HepG2 (cell line): Measurements from ENCODE around the gene PREX1. TPM values are rescaled to one million over a fixed set of nuclear protein-coding genes. Genes with fewer than 3 reads are reported as not detected.

ENCODE experiments used
- BHLHE40 ChIP-seq: IDR thresholded peaks from 2 replicates; pipeline ENCODE4 v1.6.1; 2011; ENCODE audit warnings: low read length, improper control_type of control experiment
- CCAR2 ChIP-seq: fragments of 200-400 bp; formaldehyde crosslinking; optimal IDR thresholded peaks from 2 replicates; pipeline ENCODE3; 2018; ENCODE audit warnings: low read depth, mild to moderate bottlenecking, low read length, moderate library complexity
- CHCHD3 ChIP-seq: sonication (generic); formaldehyde crosslinking; IDR thresholded peaks from 2 replicates; pipeline ENCODE4 v1.8.0; 2022; ENCODE audit warnings: mild to moderate bottlenecking, missing genetic modification reagents, moderate library complexity
- FOSL2 ChIP-seq: sonication (generic); formaldehyde crosslinking; IDR thresholded peaks from 2 replicates; pipeline ENCODE4 v1.4.0; 2020; ENCODE audit warnings: missing genetic modification reagents
- GTF3A ChIP-seq: sonication (generic); formaldehyde crosslinking; conservative IDR thresholded peaks from 2 replicates; pipeline ENCODE4 v1.4.0; 2020; ENCODE audit warnings: mild to moderate bottlenecking, missing genetic modification reagents
- HINFP ChIP-seq: sonication (generic); formaldehyde crosslinking; IDR thresholded peaks from 2 replicates; pipeline ENCODE4 v1.4.0; 2020; ENCODE audit warnings: low read depth, mild to moderate bottlenecking, missing genetic modification reagents
- MAZ ChIP-seq, 2 experiments: sonication (generic) in 1 of 2; formaldehyde crosslinking in 1 of 2; IDR thresholded peaks; 2 replicates each; pipeline versions ENCODE4 v1.5.0 to v1.6.1; 2012 to 2020; ENCODE audit warnings: low read depth in 2 of 2, mild to moderate bottlenecking in 2 of 2, borderline replicate concordance in 1 of 2, improper control_type of control experiment in 1 of 2, low read length in 1 of 2, missing genetic modification reagents in 1 of 2, moderate library complexity in 1 of 2
- MBD4 ChIP-seq: IDR thresholded peaks from 2 replicates; pipeline ENCODE4 v1.6.1; 2012; ENCODE audit warnings: low read length, inconsistent platforms, borderline replicate concordance
- MIXL1 ChIP-seq: IDR thresholded peaks from 2 replicates; pipeline ENCODE4 v1.6.1; 2016
- MYC ChIP-seq: sonication (generic); formaldehyde crosslinking; IDR thresholded peaks from 2 replicates; pipeline ENCODE4 v1.9.0; 2021; ENCODE audit warnings: missing genetic modification reagents, borderline replicate concordance
- RNF219 ChIP-seq: sonication (generic); formaldehyde crosslinking; IDR thresholded peaks from 2 replicates; pipeline ENCODE4 v1.5.0; 2020; ENCODE audit warnings: mild to moderate bottlenecking, missing genetic modification reagents
- TP53 ChIP-seq: sonication (generic); formaldehyde crosslinking; conservative IDR thresholded peaks from 2 replicates; pipeline ENCODE4 v1.4.0; 2020; ENCODE audit warnings: missing genetic modification reagents
- XRCC5 ChIP-seq: fragments of 200-400 bp; formaldehyde crosslinking; optimal IDR thresholded peaks from 2 replicates; pipeline ENCODE3; 2017; ENCODE audit warnings: mild to moderate bottlenecking, low read length
- ZBTB1 ChIP-seq: sonication (generic); formaldehyde crosslinking; IDR thresholded peaks from 2 replicates; pipeline ENCODE4 v1.4.0; 2020; ENCODE audit warnings: missing genetic modification reagents, borderline replicate concordance
- ZNF263 ChIP-seq: sonication (generic); formaldehyde crosslinking; IDR thresholded peaks from 2 replicates; pipeline ENCODE4 v1.4.0; 2020; ENCODE audit warnings: missing genetic modification reagents
- ZNF264 ChIP-seq: sonication (generic); formaldehyde crosslinking; IDR thresholded peaks from 2 replicates; pipeline ENCODE4 v1.4.0; 2020; ENCODE audit warnings: missing genetic modification reagents
- ZNF329 ChIP-seq: sonication (generic); formaldehyde crosslinking; IDR thresholded peaks from 2 replicates; pipeline ENCODE4 v1.9.0; 2021; ENCODE audit warnings: low read depth, mild to moderate bottlenecking, missing genetic modification reagents
- ZNF530 ChIP-seq: sonication (generic); formaldehyde crosslinking; IDR thresholded peaks from 2 replicates; pipeline ENCODE4 v1.5.0; 2020; ENCODE audit warnings: low read depth, mild to moderate bottlenecking, missing genetic modification reagents
- ZNF558 ChIP-seq: sonication (generic); formaldehyde crosslinking; IDR thresholded peaks from 2 replicates; pipeline ENCODE4 v1.9.0; 2022; ENCODE audit warnings: mild to moderate bottlenecking, missing genetic modification reagents, borderline replicate concordance
- ZNF589 ChIP-seq: sonication (generic); formaldehyde crosslinking; conservative IDR thresholded peaks from 2 replicates; pipeline ENCODE4 v1.8.0; 2022; ENCODE audit warnings: mild to moderate bottlenecking, moderate library complexity, missing genetic modification reagents
- ZNF740 ChIP-seq: sonication (generic); formaldehyde crosslinking; IDR thresholded peaks from 2 replicates; pipeline ENCODE4 v1.4.0; 2020; ENCODE audit warnings: missing genetic modification reagents
- ZNF770 ChIP-seq: sonication (generic); formaldehyde crosslinking; IDR thresholded peaks from 2 replicates; pipeline ENCODE4 v1.5.0; 2020; ENCODE audit warnings: mild to moderate bottlenecking, missing genetic modification reagents
- ZNF775 ChIP-seq: sonication (generic); formaldehyde crosslinking; IDR thresholded peaks from 2 replicates; pipeline ENCODE4 v1.4.0; 2020; ENCODE audit warnings: missing genetic modification reagents, mild to moderate bottlenecking, moderate library complexity, borderline replicate concordance
- ZZZ3 ChIP-seq: sonication (generic); formaldehyde crosslinking; IDR thresholded peaks from 2 replicates; pipeline ENCODE4 v1.4.0; 2020; ENCODE audit warnings: missing genetic modification reagents, mild to moderate bottlenecking, borderline replicate concordance
- polyA plus RNA-seq, 8 experiments: library from polyadenylated mRNA; depleted of rRNA in 3 of 8; stranded (reverse) in 7 of 8; unstranded in 1 of 8; fragments of >200 nt; fragmentation: Illumina TruSeq in 4 of 8; extraction: Trizol in 4 of 8; gene quantifications; 2 replicates each; pipeline versions ENCODE4 v1.2.1 to v1.2.3, GENCODE V29; 2011 to 2016; ENCODE audit warnings: low read depth in 4 of 8, missing spikeins in 1 of 8, mixed read lengths in 1 of 8; ENCODE audit not compliant: insufficient read depth in 1 of 8
- total RNA-seq, 5 experiments: library from RNA; depleted of rRNA; stranded (reverse); fragments of >200 nt; fragmentation: Illumina TruSeq; extraction: Trizol; gene quantifications; 2 replicates each; pipeline ENCODE4 v1.2.3, GENCODE V29; 2016; ENCODE audit warnings: low read depth in 1 of 5

PREX1 gene
- total and polyA plus RNA-seq, 2 of the 13 experiments (the other 11 are each of a cell fraction or from before 2014, with no cell fraction given) = 0.02 to 0.04 TPM

GRCh38 chr20:48597521-48598302 is 230.1 kb downstream of the PREX1 start (continued):
- TF ChIP-seq GTF3A (CRISPR knock-in tag) = no peak
- TF ChIP-seq RNF219 (CRISPR knock-in tag) = no peak
- TF ChIP-seq ZZZ3 (CRISPR knock-in tag) = no peak
- TF ChIP-seq ZNF775 (CRISPR knock-in tag) = no peak
- no peak for TF ChIP-seq ZBTB1
- no peak for TF ChIP-seq MBD4
- TF ChIP-seq XRCC5 = peak; percentile 53
- no peak for TF ChIP-seq HINFP (CRISPR knock-in tag)
- no peak for TF ChIP-seq ZNF589 (CRISPR knock-in tag)
- no peak for TF ChIP-seq BHLHE40
- no peak for TF ChIP-seq ZNF329 (CRISPR knock-in tag)
- peak; percentile 91 for TF ChIP-seq ZNF770
- peak; percentile 70; the same call in 1 of the 2 replicates for TF ChIP-seq ZNF740
- no peak for TF ChIP-seq CHCHD3
- peak; percentile 77; the same call in 1 of the 2 replicates for TF ChIP-seq MAZ (IDR thresholded peaks at IDR 0.05; ENCODE audit: borderline replicate concordance, low read depth, low read length)
- peak; percentile 73; the same call in 1 of the 2 replicates for TF ChIP-seq MAZ (CRISPR knock-in tag; IDR thresholded peaks at IDR 0.05; ENCODE audit: low read depth)
- TF ChIP-seq ZNF530 (CRISPR knock-in tag) = no peak
- TF ChIP-seq MIXL1 (CRISPR knock-in tag) = no peak
- peak; percentile 96 for TF ChIP-seq MYC
- TF ChIP-seq ZNF263 (CRISPR knock-in tag) = peak; percentile 32; the same call in 1 of the 2 replicates
- no peak for TF ChIP-seq TP53
- TF ChIP-seq FOSL2 (CRISPR knock-in tag) = peak; percentile 21; the same call in 1 of the 2 replicates
- no peak; the same call in 1 of the 2 replicates for TF ChIP-seq ZNF264
- no peak for TF ChIP-seq CCAR2
- no peak for TF ChIP-seq ZNF558 (CRISPR knock-in tag)
